NOMO-1 treated with DMSO at 0.1 percent for 48 hours (cell line): ENCODE data around the gene HPS1.
"Not testable (repeated sequence)": the region's sequence is repeated elsewhere in the genome, so short reads cannot be mapped to it uniquely, and the experiment has no call there.

Experiments used
- DNase-seq: peaks from one replicate; lab custom pipeline; 2025; ENCODE audit not compliant: unreplicated experiment; lab: John Stamatoyannopoulos, UW

The HPS1 gene

DNA sequence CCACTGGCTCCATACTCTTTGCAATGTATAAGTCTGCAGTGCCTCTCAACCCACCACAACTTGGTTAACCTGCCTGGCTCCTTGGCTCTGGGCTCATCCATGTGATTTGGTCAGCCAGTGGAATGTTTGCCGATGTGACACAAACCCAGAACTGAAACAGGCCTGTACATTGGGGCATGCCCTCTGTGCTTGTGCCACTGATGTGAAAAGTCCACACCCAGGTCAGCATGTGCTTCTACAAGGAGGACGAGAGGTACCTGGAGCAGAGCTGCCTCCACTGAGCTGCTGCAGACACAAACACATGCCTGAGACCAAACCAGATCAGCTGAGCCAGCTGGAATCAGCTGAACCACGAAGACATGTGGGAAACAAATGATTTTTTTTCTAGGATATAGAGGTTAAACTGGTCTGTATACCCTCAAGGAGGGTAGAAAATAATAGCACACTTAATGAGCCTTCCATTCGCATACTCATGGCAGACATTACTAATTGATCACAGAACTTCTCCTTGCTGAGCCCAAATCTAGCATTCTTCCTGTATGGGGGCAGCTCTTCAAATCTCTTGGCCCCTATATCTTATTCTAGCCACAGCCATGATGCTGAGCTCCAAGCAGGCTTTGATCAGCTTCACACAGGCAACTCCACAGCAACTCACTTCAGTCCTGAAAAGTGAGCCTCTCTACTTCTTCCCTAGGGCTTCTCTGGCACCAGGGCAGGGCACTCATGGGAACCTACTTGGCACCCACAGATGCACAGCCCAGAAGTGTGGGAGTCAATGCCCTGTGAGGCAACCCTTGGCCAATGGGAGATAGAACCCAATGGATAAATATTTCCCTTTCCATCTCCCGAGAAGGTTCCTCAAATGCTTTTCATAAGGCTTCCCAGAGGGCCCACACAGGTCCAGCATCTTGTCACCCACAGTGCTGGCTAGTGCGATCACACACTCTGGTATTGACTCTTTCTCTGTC lies 50.4 kb downstream of the HPS1 start:
- no peak for DNase-seq

DNA sequence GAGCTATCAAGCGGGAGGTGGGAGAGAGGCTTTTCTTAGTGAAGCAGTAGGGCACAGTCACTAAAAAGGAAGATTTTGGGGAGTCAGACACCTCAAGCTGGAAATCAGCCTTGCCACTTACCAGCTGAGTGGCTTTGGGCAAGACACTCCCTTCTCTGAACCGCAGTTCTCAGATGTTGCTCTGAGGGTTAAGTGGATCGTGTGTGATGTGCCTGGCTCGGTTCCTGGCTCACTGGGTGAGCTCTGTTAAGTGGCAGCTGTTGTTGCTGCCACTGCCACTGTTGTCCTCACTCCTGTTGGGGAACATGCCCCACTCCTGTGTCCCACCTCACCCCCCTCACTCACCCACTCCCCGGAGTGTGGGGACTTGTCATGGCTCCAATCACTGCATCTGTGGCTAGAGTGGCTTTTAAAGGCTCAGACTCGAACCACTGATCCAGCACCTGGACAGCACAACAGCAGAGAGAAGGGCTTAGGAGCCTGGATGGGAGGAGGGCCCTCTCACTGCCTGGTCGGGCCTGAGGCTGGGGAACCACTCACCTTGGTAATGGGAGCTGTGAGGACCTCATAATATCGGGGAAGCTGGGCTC lies 51.8 kb downstream of the HPS1 start:
- no peak for DNase-seq

DNA sequence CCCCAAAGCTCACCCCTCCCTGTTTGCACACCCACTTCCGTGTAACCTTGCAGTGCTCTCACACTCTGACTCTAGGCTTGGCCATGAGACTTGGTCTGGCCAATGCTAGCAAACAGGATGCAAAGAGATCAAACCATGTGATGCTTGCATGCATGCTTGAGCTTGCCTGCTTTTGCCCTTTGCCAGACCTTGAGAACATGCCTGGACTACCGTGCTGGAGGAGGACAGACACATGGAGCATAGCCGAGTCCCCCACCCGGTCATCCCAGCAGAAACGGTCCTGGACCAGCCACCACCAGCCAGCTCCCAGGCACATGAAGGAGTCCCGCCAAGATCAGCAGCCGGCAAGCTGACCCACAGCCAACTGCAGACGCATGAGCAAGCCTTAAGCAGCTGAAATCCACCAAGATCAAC lies 55.1 kb downstream of the HPS1 start:
- DNase-seq, result peak; percentile 13

DNA sequence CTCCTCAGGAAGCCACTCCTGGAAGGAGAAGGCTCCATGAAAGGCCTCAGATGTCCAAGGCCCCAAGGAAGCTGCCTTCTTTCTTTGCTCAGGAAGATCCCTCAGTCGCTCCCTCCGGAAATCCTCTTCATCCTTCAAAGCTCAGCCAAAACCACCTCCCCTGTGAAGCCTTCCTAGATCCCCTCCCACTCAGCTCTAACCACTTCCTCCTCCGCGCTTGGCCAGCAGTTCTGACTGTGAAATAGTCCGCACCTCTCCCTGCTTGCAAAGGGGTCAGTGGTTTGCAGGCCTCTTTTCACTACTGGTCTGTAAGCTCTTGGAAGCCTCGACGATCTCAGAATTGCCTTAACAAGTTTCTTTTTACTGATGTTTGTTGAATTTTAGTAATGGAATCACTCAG lies 55.7 kb downstream of the HPS1 start:
- peak; percentile 66 for DNase-seq

DNA sequence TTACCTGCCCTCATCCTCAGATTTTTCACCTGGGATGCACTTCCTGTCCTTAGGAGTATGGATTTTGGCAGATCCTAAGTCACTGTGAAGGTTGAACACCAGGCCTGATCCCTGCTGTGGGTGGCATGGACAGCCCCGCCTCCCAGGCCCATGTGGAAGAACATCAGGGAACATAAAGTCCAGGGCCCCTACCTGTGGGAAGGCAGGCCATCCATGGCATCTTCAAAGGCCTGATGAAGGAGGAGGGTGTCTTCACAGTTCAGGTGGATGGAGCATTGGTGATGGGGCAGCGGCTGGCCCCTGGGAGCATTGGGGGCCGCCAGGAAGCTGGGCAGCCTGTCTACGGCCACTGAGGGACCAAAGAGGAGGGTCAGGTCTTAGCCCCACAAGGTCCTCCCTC lies 56.3 kb downstream of the HPS1 start:
- no peak for DNase-seq

DNA sequence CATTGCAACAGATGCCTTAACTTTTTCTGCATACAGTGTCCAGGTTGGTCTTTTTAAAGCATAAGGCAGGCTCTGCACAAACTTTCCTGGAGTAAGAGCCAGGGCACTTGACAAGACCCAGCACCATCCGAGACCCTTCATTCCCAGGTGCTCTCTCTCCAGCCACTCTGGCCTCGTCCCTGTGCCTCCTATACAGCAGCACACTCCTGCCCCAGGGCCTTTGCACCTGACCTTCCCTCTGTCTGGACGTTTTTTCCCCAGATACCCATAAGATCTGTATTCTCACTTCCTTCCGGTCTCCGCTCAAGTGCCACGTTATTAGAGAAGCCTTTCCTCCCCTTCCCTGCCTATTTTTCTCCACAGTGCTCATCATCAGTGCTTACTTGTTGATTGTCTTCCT lies 57.3 kb downstream of the HPS1 start:
- DNase-seq, result no peak

DNA sequence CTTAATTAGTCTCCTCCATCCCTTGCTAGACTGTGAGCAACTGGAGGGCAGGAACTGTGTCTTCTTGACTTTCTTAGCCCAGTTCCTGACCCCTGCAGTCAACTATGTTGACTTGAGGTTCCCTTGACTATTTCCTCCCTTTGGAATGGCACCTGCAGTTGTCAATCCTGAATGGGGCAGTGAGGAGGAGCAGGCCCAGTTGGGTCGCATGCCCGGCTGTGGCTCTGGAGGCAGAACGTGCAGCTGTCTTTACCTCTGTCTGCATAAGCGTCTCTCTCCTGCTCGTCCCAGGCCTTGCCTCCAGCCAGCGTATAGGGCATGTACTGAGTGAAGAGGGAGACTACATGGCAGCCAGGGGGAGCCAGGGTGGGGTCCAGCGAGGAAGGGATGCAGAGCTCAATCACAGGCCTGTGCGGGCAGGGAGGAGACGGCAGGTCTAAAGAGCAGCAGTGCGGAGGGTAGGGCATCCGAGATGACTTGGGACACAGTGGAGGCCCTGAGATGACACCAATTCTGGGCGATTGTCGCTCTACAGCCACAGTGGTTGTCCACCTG lies 58.6 kb downstream of the HPS1 start:
- no peak for DNase-seq

DNA sequence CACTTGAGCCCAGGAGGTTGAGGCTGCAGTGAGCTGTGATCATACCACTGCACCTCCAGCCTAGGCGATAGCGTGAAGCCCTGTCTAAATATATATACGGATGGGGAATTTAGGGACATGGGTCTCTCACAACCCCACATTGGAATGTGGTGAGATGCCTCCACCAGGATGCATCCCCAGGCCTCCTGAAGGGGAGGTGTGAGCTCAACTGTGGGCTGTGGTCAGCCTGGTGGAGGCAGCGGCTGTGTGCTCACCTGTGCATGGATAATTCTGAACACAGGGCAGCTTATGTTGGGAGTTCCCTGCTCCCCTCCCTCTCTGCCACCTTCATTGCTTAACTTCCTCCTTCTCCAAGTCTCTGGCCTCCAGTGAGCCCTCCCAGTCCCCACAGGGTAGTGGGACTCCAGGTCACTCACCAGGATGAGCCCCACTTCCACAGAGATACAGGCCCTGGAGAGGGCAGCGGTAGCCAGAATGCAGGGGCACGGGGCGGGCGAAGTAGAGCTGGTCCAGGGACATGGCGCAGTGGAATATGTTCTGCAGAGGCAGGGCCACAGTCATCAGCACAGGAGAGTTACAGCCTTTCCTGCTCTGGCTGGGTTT lies 62.1 kb downstream of the HPS1 start:
- no peak for DNase-seq

DNA sequence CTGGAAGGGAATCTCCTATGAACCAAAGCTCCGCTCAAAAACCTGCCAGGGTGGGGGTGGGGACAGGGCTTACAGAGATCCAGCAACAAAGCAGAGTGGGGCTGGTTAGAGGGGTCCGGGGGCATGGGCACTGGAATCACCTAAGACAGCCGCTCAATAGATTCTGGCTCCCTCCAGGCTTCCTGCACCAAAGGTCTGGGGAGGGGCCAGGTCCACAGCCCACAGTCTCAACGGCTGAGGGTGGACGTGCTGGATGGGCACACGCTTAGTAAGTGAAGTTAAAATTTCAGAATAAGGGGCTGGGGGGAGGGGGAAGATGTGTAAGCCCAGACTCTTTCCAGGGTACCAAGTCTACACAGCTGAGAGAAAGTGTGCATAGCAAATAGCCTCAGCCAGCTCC lies 62.9 kb downstream of the HPS1 start:
- DNase-seq, result no peak

DNA sequence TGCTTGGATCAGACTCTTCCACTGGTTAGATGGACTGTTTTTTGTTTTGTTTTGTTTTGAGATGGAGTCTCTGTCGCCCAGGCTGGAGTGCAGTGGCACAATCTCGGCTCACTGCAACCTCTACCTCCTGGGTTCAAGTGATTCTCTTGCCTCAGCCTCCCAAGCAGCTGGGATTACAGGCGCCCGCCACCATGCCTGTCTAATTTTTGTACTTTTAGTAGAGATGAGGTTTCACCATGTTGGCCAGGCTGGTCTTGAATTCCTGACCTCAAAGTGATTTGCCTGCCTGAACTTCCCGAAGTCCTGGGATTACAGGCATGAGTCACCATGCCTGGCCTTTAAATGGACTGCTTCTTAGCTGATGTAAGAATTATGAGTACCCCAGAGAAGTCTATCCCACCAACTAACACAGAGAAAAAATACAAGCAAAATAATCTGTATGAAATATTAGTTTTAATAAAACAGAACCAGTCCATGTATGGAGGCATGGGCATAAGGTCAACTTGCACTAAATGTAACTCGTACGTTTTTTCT lies 63.5 kb downstream of the HPS1 start:
- not testable (repeated sequence) for DNase-seq

DNA sequence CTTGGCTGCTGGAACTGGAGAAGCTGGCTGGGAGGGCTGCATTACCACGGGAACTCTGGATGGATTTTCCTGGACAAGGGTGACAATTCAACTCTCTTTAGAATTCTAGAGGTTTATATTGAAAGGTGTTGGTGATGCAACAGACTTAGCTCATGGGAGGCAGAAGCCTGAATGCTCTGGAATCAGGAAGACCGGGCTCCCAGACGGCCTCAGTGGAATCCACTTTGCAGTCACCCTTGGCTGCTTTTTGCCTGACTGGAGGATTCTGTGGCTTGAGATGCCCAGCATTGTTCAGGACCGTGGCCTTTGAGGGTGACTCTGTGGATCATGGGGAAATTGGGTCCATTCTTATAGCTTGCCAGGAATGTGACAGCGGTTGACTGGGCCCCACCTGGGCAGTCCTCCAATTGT lies 64.0 kb downstream of the HPS1 start:
- DNase-seq, result no peak

DNA sequence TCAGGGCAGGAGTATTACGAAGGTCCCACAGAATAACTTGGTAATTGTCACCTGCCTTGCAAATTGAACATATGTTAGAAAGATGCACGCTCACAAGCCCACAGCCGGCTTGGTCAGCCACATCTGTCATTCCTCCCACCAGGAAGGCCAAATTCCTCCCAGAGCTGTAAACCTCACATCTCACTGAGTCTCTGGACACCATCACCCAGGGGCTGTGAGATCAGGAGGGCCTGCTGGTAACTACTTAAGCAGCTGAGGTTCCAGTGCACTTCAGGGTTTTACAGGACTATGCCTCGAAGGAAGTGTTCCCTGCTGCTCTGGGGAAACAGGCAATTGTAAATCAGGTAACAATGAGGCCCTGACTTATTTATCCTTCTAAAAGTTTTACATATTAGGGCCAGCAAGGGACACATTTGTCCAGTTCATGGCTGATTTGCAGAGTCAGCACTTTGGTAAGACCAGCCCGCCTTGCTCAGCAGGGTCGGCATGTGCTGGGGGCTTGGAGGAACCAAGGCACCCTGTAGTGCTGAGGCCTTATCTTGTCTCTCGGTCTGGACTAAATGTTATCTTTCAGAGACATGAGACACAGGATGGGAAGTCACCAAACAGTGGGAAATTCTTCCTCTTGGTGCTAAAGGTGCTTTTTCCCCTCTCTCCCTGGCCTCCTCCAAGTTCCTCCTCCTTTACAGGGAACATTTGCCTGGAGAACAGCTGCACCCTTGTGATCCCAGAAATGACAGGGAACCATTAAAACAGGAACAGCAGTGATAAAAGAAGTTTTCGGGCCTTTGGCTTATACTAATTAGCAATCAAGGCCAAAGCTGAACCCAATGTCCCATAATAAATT lies 66.0 kb downstream of the HPS1 start:
- no peak for DNase-seq

DNA sequence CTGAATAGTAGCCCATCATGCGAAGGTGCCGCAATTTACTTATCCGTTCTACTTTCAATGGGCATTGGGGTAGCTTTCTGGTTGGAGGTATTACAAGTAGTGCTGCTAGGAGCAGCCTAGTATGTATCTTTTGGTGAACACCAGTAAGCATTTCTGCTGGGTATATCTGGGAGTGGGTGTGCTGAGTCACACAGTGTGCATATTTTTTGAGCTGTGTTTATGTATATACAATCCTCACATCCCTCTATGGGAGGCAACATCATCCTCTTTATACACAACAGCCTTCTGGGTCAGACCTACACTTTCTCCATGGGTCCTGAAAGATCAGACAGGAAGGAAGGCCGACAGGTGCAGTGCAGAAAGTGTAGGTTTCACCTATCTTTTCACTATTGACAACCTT lies 68.0 kb downstream of the HPS1 start:
- DNase-seq, result no peak

DNA sequence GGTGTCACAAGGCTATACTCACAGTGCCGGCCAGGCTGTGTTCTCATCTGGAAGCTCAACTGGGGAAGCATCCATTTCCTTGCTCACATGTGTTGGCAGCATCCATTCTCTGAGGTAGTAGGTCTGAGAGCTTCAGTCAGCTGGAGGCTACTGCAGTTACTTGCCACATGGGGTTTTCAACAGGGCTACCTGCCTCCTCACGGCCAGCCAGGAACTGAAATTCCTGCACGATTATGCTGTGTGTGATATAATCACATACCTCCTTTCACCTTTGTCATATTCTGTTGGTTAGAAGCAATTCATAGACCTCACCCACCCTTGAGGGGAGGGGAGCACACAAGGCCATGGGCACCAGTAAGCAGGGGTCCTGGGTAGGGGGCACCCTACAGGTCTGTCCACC lies 69.2 kb downstream of the HPS1 start:
- DNase-seq, result no peak

DNA sequence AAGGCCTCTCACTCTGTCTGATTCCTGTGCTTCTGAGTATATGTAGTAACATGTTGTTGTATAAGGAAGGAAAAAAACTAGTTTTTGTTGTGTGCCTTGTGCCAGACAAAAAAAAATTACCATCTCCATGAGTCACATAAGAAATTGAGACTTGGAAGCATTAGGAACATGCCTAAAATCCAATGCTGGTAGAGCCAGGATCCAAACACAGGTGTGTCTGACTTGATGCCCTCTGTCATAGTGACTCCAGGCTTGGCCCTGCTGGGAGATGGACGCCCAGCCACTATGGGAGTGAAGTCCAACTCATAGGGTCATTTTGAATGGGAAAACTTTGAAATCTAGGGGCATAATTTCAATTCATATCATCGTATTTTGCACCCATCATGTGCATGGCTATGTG lies 69.7 kb downstream of the HPS1 start:
- DNase-seq, result no peak

DNA sequence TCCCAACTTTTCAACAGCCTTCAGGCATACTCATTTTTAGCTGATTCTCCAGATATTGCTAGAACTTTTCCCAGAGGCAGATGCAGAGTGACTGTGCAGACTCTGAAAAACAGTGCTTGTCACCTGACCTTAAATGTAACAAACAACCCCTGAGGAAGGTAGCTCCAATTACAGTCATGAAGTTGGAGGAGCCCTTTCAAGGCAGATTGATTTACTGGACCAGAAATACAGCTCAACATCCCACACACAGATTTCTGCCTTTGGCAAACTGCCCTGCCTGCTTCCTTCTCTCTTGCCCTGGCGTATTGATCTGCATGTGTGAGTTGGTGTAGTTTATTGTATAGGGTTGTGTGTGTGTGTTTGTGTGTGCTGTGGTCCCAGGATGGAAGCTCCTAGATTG lies 70.2 kb downstream of the HPS1 start:
- no peak for DNase-seq

DNA sequence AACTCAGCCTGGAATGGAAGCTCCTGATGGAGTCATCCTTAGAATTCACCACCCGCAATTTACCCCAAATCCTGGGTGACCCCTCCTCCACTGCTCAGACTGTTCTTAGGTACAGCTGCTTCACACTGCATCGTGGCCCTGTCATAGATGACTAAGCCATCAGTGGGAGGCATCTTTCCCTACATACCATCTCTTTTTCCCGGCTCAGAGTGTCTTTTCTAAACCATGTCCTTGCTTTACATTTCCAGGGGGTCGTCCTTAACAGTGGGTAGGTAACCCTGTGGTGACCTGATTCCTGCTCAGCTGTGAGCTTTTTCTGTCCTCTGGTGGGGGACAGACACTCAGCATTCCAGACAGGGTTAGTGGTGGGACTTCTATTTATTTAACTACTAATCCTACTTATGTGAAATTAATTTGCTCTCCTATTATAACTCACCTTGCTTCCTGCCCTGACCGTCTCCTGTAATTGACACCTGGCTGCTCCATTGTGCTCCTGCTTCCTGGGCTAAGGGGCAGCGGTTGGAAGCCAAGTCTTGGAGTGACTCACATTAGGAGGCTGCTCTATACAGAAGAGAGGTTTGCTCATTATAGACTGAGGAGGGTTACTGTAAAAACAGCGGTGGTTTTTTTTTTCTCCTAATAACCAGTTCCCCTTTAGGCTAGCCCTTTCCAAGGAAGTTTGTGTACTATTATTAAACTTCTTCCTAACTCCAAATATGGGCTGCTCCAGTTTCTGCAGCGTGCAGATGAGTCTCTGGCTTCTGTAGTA lies 72.3 kb downstream of the HPS1 start:
- DNase-seq, result no peak

DNA sequence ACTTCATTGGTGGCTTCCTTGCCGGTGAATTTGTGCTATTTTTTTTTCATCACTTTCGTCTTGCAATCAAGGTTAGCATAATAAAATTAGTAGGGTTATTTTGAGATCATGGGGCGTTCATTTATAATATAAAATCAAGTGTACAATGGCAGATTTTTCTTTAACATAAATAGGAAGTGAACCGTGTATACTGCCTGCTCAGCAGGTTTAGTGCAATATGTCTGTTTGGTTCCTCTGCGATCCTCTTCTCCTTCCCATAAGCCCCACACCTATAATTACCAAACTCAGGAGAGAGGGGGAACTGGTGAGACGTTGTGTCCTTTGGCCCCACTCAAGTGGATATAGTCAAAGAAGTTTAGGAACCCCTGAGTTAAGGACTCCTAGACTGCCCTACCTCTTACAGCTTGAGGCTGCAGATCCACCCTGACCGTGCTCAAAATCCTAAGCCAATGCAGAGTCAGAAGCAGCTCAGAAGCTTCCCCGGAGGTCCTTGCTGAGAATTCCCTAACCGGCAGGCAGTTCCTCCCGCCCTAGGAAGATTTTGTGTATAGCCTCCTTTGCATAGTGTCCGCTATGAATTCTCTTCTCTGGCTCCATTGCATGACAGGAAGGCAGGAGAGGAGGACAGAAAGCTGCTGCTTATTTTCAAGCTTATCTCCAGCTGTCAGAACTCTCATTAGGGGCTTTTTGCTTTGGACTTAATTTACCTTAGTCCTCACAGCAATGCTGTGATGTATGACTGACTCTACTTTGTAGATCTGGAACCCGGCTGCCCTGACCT lies 73.3 kb downstream of the HPS1 start:
- DNase-seq, result no peak
